ENCODE measurements around the gene NDUFA5.

Gene NDUFA5

GRCh38 chr7:123557398-123558288, at the start of gene NDUFA5:
NDUFA5 (minus strand) TSS chr7:123557818; CDS start chr7:123557795, 23 bp downstream.
- peak within 1 kb of the TSS; percentile 96 for H3K4me3 ChIP-seq (ENCODE audit: low read length)
- peak; percentile 99 for DNase-seq (ENCODE audit: low read depth)
- TF ChIP-seq CTCF (conservative IDR thresholded peaks at IDR 0.05; ENCODE audit: low read length), result no peak

GRCh38 chr7:123604739-123605138, 47.1 kb upstream of the NDUFA5 start:
- H3K4me3 ChIP-seq (ENCODE audit: low read length), result no peak overlapping the region
- no peak for TF ChIP-seq CTCF (conservative IDR thresholded peaks at IDR 0.05; ENCODE audit: low read length)
- DNase-seq (ENCODE audit: low read depth), result no peak

- no peak for TF ChIP-seq CTCF (conservative IDR thresholded peaks at IDR 0.05; ENCODE audit: low read length)
- H3K4me3 ChIP-seq (ENCODE audit: low read length), result no peak overlapping the region
- DNase-seq (ENCODE audit: low read depth), result no peak
Measured at GRCh38 chr7:123602648-123603047, 45.0 kb upstream of the NDUFA5 start.

- H3K4me3 ChIP-seq (ENCODE audit: low read length), result no peak within 1 kb of the TSS
- TF ChIP-seq CTCF (conservative IDR thresholded peaks at IDR 0.05; ENCODE audit: low read length), result no peak
- DNase-seq (ENCODE audit: low read depth), result no peak
Measured at GRCh38 chr7:123601530-123601929, 43.9 kb upstream of the NDUFA5 start, which contains the start of gene ASB15. ASB15 (plus strand) TSS chr7:123601821; CDS start chr7:123614503, 12,682 bp downstream.

- TF ChIP-seq CTCF (conservative IDR thresholded peaks at IDR 0.05; ENCODE audit: low read length), result no peak
- H3K4me3 ChIP-seq (ENCODE audit: low read length), result no peak overlapping the region
- no peak for DNase-seq (ENCODE audit: low read depth)
Measured at GRCh38 chr7:123600876-123601275, 43.3 kb upstream of the NDUFA5 start.

- DNase-seq (ENCODE audit: low read depth), result no peak
Measured at GRCh38 chr7:123599766-123600165, 42.1 kb upstream of the NDUFA5 start.

More at GRCh38 chr7:123599766-123600165, 42.1 kb upstream of the NDUFA5 start:
- TF ChIP-seq CTCF (conservative IDR thresholded peaks at IDR 0.05; ENCODE audit: low read length), result no peak
- no peak overlapping the region for H3K4me3 ChIP-seq (ENCODE audit: low read length)

All from AG10803 (cell line).